OCI-LY7 (cell line): ENCODE data around the gene SLC4A4.

Source experiments
- CTCF ChIP-seq: fragments of 200-600 bp; sonication (generic); conservative IDR thresholded peaks from 2 replicates; pipeline ENCODE4 v1.5.1; 2014; ENCODE audit warnings: mild to moderate bottlenecking, antibody characterized with exemption, low read length, moderate library complexity, mixed read lengths
- EZH2phosphoT487 ChIP-seq: fragments of 200-600 bp; sonication (generic); IDR thresholded peaks from 2 replicates; pipeline ENCODE4 v1.6.1; 2018; ENCODE audit warnings: low read depth, borderline replicate concordance, mild to moderate bottlenecking, mixed run types, antibody characterized with exemption, low read length, moderate library complexity, mixed read lengths

GRCh38 chr4:71400810-71401209, 62.0 kb downstream of the SLC4A4 start:
- no peak for TF ChIP-seq CTCF
- no peak for TF ChIP-seq EZH2phosphoT487
